GM19239 (cell line): Measurements from ENCODE around the gene CTPS1.

Experiments used
- DNase-seq: peaks from one replicate; pipeline ENCODE4 v3.0.0; 2011; ENCODE audit warnings: low spot score; ENCODE audit not compliant: insufficient read length
- FAIRE-seq: peaks from 2 replicates; lab custom pipeline; 2011; peaks lifted over from hg19 to GRCh38; lab: Jason Lieb, UNC

Gene CTPS1

GRCh38 chr1:41020109-41020576 is 40.6 kb downstream of the CTPS1 start:
- no peak for FAIRE-seq
- DNase-seq = no peak

- FAIRE-seq (no peak), DNase-seq (no peak)
These were observed 41.2 kb downstream of the CTPS1 start for GRCh38 chr1:41020654-41021053.

- FAIRE-seq (no peak), DNase-seq (no peak)
These were observed 42.2 kb downstream of the CTPS1 start, which contains the start of gene SLFNL1 for GRCh38 chr1:41021526-41022308. TSS of gene SLFNL1 (minus strand) at chr1:41021725. CDS start at chr1:41020660, 1,065 bp downstream.

GRCh38 chr1:41022424-41022823 is 42.9 kb downstream of the CTPS1 start:
- DNase-seq (no peak), FAIRE-seq (no peak)

GRCh38 chr1:41023279-41023990 is 43.9 kb downstream of the CTPS1 start:
- DNase-seq (no peak), FAIRE-seq (no peak)

GRCh38 chr1:41024953-41025352 is 45.5 kb downstream of the CTPS1 start:
- DNase-seq (no peak), FAIRE-seq (no peak)

GRCh38 chr1:41025979-41026819 is 46.7 kb downstream of the CTPS1 start:
- FAIRE-seq = no peak
- DNase-seq = no peak

- no peak for DNase-seq
- no peak for FAIRE-seq
These were observed 48.6 kb downstream of the CTPS1 start for GRCh38 chr1:41028034-41028642.

GRCh38 chr1:41030872-41031616 is 51.5 kb downstream of the CTPS1 start:
- DNase-seq = no peak
- no peak for FAIRE-seq

- DNase-seq = no peak
These were observed 52.7 kb downstream of the CTPS1 start for GRCh38 chr1:41032147-41032546.

GRCh38 chr1:41033272-41033671 is 53.8 kb downstream of the CTPS1 start:
- DNase-seq (no peak), FAIRE-seq (no peak)

More at GRCh38 chr1:41032147-41032546, 52.7 kb downstream of the CTPS1 start:
- FAIRE-seq = no peak

GRCh38 chr1:41037116-41037903 is 57.8 kb downstream of the CTPS1 start:
- no peak for DNase-seq
- no peak for FAIRE-seq

- FAIRE-seq = no peak
These were observed 58.6 kb downstream of the CTPS1 start for GRCh38 chr1:41038110-41038509.

GRCh38 chr1:41041614-41042270 is 62.2 kb downstream of the CTPS1 start:
- DNase-seq (no peak), FAIRE-seq (no peak)

More at GRCh38 chr1:41038110-41038509, 58.6 kb downstream of the CTPS1 start:
- DNase-seq = no peak

- FAIRE-seq (no peak), DNase-seq (no peak)
These were observed 64.7 kb downstream of the CTPS1 start for GRCh38 chr1:41044187-41044586.

- DNase-seq (no peak), FAIRE-seq (no peak)
These were observed 66.2 kb downstream of the CTPS1 start for GRCh38 chr1:41045740-41046139.

- no peak for DNase-seq
- no peak for FAIRE-seq
These were observed 66.9 kb downstream of the CTPS1 start for GRCh38 chr1:41046347-41046775.

GRCh38 chr1:41048540-41048939 is 69.0 kb downstream of the CTPS1 start:
- no peak for DNase-seq
- no peak for FAIRE-seq
